ENCODE data around the gene CRLF1.
A peak's percentile ranks its signal among the peaks of the same experiment; 100 is the strongest.

CRLF1 gene

DNA sequence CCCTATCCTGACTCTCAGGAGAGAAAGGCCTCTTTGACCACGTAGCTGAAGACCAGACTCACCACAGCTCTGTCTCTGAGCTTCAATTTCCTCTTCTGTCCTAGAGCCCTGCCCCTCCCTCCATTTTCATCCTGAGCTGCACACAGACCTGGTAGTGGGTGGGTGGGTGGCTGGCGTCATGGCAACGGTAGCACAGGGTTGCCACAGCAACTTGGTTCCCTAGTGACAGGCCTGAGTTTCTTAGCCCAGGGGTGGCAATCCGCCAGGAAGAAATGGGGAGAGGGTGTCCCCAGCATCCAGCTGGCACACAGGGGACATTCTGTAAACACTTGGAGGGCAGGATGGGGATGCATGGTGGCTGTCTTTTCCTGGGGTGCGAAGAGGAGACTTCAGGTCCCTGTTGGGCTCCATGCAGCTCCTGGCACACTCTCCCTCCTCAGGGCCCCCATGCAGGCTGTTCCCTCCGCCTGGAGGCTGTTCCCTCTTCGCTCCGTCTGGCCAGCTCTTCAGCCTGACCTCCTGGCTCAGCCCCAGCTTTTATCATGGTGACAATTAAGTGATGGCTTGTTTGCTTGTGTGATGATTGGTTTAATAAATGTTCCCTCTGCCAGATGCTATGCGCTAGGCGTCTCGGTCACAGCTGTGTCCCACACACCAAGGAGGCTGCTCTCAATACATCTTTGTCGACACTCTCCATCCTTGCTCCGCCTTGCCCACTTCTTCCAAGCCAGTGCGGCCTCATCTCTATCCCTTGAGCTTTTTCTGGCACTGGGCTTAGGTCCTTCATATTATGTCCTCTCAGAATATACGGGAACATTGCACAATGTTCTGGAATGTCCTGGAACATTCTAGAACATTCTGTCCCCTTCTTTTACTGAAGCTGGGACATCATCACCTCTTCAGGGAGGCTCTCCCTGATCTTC lies 22.8 kb upstream of the CRLF1 start:
- Mint-ChIP-seq H3K36me3 (ENCODE audit: insufficient read depth) (no peaks in the 10 kb centered on the region), H3K9me3 (no peaks in the 10 kb centered on the region), H3K27me3 (peaks cover 0 to 34% of the 10 kb centered on the region in 2 donors), H3K4me3 (no peak overlapping the region), H3K27ac (no peak overlapping the region), H3K4me1 (ENCODE audit: low read depth in 2 of 2) (no peaks in the 10 kb centered on the region)
- DNase-seq (no peak), ATAC-seq (replicated peaks) (no peak)

DNA sequence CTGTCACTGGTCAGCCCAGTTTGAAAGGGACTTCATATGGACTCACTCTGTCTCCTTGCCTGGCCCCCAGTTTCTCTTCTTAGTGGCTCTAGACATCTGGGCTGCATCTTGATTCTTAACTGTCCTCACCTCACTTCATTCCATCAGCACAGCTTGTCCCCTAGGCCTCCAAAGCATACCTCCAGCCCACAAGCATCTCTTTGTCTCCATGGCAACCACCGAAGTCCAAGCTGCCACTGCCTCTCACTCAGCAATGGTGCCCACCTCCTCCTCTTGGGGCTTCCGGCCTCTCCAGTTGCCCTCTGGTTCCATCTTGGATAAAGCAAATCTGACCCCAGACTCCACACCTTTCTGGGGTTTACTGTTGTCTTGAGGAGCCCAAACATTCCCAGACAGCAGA lies 20.3 kb upstream of the CRLF1 start:
- H3K9me3 Mint-ChIP-seq, result no peaks in the 10 kb centered on the region
- no peaks in the 10 kb centered on the region for H3K36me3 Mint-ChIP-seq (ENCODE audit: insufficient read depth)
- ATAC-seq (replicated peaks) (no peak), DNase-seq (no peak)
- no peak overlapping the region for H3K27ac Mint-ChIP-seq
- H3K4me1 Mint-ChIP-seq (ENCODE audit: low read depth in 2 of 2), result peaks cover 0 to 3% of the 10 kb centered on the region in 2 donors
- H3K27me3 Mint-ChIP-seq, result peaks cover 0 to 18% of the 10 kb centered on the region in 2 donors
- no peak overlapping the region for H3K4me3 Mint-ChIP-seq

DNA sequence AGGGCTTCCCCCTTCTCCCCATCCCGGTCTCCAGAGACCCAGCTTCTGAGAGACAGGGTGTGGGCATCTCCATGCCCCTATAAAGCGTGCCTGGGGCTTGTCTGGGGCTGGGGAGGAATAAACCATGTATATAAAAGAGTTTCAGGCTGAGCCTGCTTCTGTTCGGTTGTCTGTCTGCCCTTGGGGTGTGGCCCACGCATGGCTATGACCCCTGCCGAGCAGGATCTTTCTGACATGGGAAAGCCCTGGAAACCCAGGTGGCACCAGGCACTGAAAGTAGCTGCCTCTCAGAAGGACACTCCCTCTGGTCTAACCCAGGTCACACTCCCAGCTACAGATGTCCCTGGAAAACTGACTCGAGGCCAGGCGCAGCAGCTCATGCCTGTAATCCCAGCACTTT lies 14.3 kb upstream of the CRLF1 start:
- Mint-ChIP-seq H3K4me1 (ENCODE audit: low read depth in 2 of 2) (peaks cover 0 to 3% of the 10 kb centered on the region in 2 donors), H3K9me3 (no peaks in the 10 kb centered on the region), H3K27ac (no peak overlapping the region), H3K4me3 (no peak overlapping the region), H3K36me3 (ENCODE audit: insufficient read depth) (no peaks in the 10 kb centered on the region), H3K27me3 (peaks cover 14 to 44% of the 10 kb centered on the region in 2 donors)
- no peak for DNase-seq
- ATAC-seq (replicated peaks), result no peak

DNA sequence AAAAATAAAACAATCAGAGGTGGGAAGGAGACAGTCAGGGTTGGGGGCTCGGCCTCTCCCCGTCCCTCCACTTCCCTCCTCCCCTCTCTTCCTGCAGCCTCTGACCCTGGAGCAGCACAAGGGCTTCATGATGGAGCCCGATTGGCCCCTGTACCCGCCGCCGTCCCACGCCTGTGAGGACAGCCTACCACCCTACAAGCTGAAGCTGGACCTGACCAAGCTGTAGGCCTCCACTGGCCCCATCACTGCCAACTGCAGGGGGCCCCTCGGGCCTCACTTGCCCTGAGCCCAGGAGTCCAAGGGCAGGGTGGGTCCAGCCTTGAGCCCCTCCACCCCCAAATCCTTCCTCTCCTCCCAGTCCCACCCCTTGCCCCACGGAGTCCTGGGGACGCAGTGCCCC lies 13.7 kb upstream of the CRLF1 start:
- peaks cover 0 to 3% of the 10 kb centered on the region in 2 donors for H3K4me1 Mint-ChIP-seq (ENCODE audit: low read depth in 2 of 2)
- no peaks in the 10 kb centered on the region for H3K36me3 Mint-ChIP-seq (ENCODE audit: insufficient read depth)
- no peaks in the 10 kb centered on the region for H3K9me3 Mint-ChIP-seq
- ATAC-seq (replicated peaks) (no peak), DNase-seq (no peak)
- H3K27ac Mint-ChIP-seq, result no peak overlapping the region
- peaks cover 16 to 50% of the 10 kb centered on the region in 2 donors for H3K27me3 Mint-ChIP-seq
- no peak overlapping the region for H3K4me3 Mint-ChIP-seq

DNA sequence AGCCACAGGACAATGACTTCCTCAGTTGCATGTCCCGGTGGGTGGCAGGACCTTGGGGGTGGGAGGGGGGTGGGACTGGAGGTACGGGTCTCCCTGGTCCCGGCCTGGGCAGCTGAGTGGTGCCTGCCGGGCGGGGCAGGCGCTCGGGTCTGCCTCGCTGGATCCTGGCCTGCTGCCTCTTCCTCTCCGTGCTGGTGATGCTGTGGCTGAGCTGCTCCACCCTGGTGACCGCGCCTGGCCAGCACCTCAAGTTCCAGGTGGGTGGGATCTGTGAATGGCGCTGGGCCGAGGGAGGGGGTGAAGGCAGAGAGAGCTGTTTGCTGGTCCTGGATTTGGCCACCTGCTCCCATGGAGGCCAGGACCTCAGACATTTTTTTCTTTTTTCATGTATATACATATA lies 11.6 kb upstream of the CRLF1 start:
- Mint-ChIP-seq H3K4me3 (no peak overlapping the region), H3K4me1 (ENCODE audit: low read depth in 2 of 2) (peaks cover 6 to 9% of the 10 kb centered on the region in 2 donors), H3K27me3 (peaks cover 36 to 70% of the 10 kb centered on the region in 2 donors), H3K36me3 (ENCODE audit: insufficient read depth) (no peaks in the 10 kb centered on the region), H3K27ac (no peak overlapping the region), H3K9me3 (no peaks in the 10 kb centered on the region)
- DNase-seq (no peak), ATAC-seq (replicated peaks) (no peak)

DNA sequence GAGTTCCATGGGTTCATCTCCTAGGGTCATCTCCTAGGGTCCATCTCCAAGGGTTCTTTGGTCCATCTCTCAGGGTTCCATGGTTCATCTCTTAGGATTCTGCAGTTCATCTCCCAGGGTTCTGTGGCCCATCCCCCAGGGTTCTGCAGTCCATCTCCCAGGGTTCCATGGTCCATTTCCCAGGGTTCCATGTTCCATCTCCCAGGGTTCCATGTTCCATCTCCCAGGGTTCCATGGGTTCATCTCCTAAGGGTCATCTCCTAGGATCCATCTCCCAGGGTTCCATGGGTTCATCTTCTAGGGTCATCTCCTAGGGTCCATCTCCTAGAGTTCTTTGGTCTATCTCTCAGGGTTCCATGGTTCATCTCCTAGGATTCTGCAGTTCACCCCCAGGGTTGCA lies 11.0 kb upstream of the CRLF1 start:
- Mint-ChIP-seq H3K4me1 (ENCODE audit: low read depth in 2 of 2) (peaks cover 8 to 11% of the 10 kb centered on the region in 2 donors), H3K36me3 (ENCODE audit: insufficient read depth) (no peaks in the 10 kb centered on the region), H3K27ac (no peak overlapping the region), H3K4me3 (no peak overlapping the region), H3K27me3 (peaks cover 41 to 77% of the 10 kb centered on the region in 2 donors), H3K9me3 (no peaks in the 10 kb centered on the region)
- ATAC-seq (replicated peaks), result no peak
- DNase-seq, result no peak

DNA sequence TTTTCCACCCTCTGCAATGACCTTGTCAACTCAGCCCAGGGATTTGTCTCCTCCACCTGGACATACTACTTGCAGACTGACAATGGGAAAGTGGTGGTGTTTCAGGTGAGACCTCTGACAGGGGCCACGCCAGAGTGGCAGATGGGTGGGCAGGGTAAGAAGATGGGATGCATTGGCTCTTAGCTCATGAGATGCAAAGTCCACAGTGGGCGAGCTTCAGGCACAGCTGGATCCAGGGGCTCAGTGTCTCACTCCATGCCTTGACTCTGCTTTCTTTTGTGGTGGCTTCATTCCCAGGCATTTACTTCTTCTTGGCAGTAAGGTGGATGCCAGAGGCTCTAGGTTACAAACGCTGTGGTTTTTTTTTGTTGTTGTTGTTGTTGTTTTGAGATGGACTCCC lies 9.4 kb upstream of the CRLF1 start:
- no peak overlapping the region for H3K4me3 Mint-ChIP-seq
- peaks cover 52 to 91% of the 10 kb centered on the region in 2 donors for H3K27me3 Mint-ChIP-seq
- no peak overlapping the region for H3K27ac Mint-ChIP-seq
- no peak for DNase-seq
- H3K9me3 Mint-ChIP-seq, result no peaks in the 10 kb centered on the region
- H3K36me3 Mint-ChIP-seq (ENCODE audit: insufficient read depth), result peaks cover 3% of the 10 kb centered on the region
- ATAC-seq (replicated peaks), result no peak
- H3K4me1 Mint-ChIP-seq (ENCODE audit: low read depth in 2 of 2), result peaks cover 19% of the 10 kb centered on the region in 2 donors

DNA sequence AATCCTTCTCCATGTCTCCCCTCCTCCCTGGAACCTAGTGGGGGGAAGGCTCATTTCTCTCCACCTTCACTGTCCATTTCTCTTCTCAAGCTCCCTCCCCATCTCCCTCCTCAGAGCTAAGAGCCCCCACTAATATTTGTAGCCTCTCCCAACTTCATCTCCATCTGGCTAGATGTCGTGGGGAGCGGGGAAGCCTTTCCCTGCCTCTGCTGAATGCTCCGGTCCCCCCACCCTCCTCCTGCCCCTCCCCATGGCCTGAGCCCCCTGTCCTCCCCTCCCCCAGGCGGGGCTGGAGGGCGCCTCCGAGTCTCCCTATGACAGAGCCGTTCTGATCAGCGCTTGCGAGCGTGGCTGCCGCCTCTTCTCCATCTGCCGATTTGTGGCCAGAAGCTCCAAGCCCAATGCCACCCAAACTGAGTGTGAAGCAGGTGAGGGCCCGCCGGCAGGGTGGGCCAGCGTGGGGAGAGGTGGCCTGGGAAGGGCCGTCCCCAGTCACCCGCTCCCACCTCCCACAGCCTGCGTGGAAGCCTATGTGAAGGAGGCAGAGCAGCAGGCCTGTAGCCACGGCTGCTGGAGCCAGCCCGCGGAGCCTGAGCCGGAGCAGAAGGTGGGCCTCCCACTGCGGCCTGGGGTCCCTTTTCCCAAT lies 7.1 kb upstream of the CRLF1 start:
- Mint-ChIP-seq H3K27me3 (peaks cover 69 to 98% of the 10 kb centered on the region in 2 donors), H3K36me3 (ENCODE audit: insufficient read depth) (peaks cover 3% of the 10 kb centered on the region), H3K27ac (peak overlapping the region in 1 of 2 donors; percentile 57), H3K4me1 (ENCODE audit: low read depth in 2 of 2) (peaks cover 20 to 21% of the 10 kb centered on the region in 2 donors), H3K4me3 (peak overlapping the region; percentile 75 to 77), H3K9me3 (no peaks in the 10 kb centered on the region)
- DNase-seq, result no peak
- no peak for ATAC-seq (replicated peaks)

DNA sequence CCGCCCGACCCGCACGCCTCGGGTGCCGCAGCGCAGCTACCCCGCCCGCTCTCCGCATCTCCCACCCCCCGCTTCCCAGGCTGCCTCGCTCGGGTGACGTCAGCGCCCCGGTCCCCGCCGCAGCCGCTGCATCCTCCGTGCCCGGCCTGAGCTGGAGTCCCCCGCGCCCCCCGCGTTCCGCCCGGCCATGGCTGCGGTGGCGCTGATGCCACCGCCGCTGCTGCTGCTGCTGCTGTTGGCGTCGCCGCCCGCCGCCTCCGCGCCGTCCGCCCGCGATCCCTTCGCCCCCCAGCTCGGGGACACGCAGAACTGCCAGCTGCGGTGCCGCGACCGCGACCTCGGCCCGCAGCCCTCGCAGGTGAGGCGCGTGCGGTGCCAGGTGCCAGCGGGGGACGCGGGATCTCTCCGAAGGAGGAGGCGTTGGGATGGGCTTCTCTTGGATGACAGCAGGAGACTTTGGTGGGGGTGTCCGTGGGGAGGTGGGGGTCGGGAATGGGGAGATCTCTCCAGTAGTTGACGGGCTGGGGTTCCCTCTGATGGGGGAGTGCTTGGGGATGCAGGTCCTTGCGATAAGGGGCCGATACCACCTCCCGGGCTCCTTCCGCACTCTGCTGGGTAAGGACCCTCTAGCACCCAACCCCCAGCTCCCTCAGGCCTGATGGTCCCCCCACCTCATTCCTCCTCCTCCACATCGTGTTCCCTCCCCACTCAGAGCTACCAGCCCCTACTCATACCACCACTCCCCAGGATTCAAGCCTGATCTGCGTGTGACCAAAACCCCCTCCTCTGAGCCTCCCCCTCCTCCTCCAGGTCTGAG lies 6.4 kb upstream of the CRLF1 start, which contains the start of gene TMEM59L:
TMEM59L (plus strand) TSS at position 99 of the 817 bp plus-strand sequence; CDS start at position 188, 89 bp downstream.
- ATAC-seq (replicated peaks) (peak; percentile 85), DNase-seq (peak; percentile 40 to 56 (median 50))
- Mint-ChIP-seq H3K4me3 (peak within 1 kb of the TSS; percentile 75 to 77), H3K27ac (no peak within 1 kb of the TSS), H3K9me3 (no peaks in the 10 kb centered on the region), H3K4me1 (ENCODE audit: low read depth in 2 of 2) (peaks cover 20 to 21% of the 10 kb centered on the region in 2 donors), H3K27me3 (peaks cover 76 to 100% of the 10 kb centered on the region in 2 donors), H3K36me3 (ENCODE audit: insufficient read depth) (peaks cover 3% of the 10 kb centered on the region)

DNA sequence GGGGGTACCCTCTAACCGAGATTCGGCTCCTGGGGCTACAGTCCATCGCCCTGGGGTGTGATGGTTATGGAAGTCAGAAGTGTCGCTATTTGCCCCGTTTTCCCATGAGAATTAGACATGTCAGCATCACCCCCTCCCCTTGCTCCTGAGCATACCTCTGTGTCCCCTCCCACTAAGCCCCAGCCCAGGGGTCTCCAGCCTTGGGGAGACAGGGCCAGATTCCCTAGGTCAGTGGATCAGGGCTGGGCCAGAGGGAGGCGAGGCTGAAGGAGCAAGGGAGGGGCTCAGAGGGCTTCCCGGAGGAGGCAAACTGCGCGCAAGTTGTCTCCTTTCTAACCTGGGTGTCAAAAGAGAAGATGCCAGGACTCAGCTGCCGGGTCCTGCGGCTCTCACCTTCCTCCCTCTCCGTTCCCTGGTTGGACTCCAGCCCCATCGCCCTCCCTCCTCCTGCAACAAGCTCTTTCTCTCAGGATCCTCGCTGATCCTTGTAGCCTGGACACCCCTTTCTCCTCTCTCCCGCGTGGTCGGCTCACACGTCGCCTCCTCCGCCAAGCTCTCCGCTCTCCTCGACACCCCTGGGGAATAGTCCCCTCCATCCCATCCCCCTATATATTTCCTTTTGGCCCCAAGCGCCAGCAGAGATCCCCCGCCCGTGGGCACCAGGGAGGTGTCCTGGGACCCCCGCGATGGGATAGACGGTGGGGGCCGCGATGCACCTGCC lies 5.6 kb upstream of the CRLF1 start:
- Mint-ChIP-seq H3K4me1 (ENCODE audit: low read depth in 2 of 2) (peaks cover 20 to 24% of the 10 kb centered on the region in 2 donors), H3K36me3 (ENCODE audit: insufficient read depth) (peaks cover 3% of the 10 kb centered on the region), H3K27me3 (peaks cover 76 to 100% of the 10 kb centered on the region in 2 donors), H3K9me3 (no peaks in the 10 kb centered on the region), H3K27ac (no peak overlapping the region), H3K4me3 (peak overlapping the region; percentile 75 to 77)
- no peak for ATAC-seq (replicated peaks)
- DNase-seq, result no peak

DNA sequence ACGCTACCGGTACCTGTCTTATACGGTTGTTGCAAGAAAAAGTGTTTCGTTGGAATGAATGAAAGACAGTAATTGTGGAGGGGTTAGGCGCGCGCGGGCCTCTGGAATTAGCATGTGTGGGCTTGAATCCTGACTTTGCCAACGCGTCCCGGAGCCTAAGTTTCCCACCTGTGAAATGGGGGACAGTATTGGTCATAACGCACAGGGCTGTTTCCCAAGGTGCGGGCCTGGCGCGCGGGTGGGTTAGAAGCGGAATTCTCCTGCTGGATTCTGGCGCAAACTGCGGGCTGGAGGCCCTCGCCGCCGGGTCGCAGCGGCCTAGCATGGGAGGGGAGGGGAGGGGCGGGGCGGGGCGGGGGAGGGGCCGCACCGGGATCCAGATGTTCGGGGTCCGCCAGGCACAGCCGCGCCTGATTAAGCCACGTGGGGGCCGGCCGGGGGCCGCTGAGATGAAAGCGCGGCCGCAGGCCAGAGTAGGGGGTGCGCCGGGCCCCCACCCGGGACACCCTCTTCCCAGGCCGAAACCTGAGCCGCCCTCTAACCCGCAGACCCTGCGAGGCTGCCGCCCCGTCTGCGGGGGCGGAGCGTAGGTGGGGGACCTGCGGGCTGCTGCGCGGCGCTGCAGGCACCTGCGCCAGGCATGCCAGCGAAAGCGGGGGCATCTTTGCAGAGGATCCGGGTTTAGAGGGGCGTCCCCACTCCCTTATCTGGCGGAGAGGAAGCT lies 4.9 kb upstream of the CRLF1 start:
- Mint-ChIP-seq H3K9me3 (no peaks in the 10 kb centered on the region), H3K4me1 (ENCODE audit: low read depth in 2 of 2) (peaks cover 20 to 24% of the 10 kb centered on the region in 2 donors), H3K4me3 (peak overlapping the region; percentile 75 to 77), H3K27me3 (peaks cover 69 to 97% of the 10 kb centered on the region in 2 donors), H3K36me3 (ENCODE audit: insufficient read depth) (peaks cover 3% of the 10 kb centered on the region), H3K27ac (no peak overlapping the region)
- no peak for DNase-seq
- peak; percentile 38 for ATAC-seq (replicated peaks)
